GM12864 (cell line): ENCODE measurements around the gene FCHSD2.

Experiments
- DNase-seq: peaks from one replicate; pipeline ENCODE4 v3.0.0-alpha.2; 2011; ENCODE audit warnings: low read depth
- H3K4me3 ChIP-seq: 2 replicates; pipeline ENCODE4 v1.5.1; 2011; ENCODE audit warnings: mild to moderate bottlenecking, low read depth, low read length, control low read depth
- TF ChIP-seq, protein P1 (sequence below): IDR thresholded peaks from 2 replicates; pipeline ENCODE4 v1.5.1; 2011; ENCODE audit warnings: low read depth, mild to moderate bottlenecking, moderate library complexity, low read length, control low read depth, inconsistent platforms; ENCODE audit errors: missing control alignments

The FCHSD2 gene

GRCh38 chr11:72947229-72947628, 194.9 kb downstream of the FCHSD2 start:
- TF ChIP-seq, protein P1, sequence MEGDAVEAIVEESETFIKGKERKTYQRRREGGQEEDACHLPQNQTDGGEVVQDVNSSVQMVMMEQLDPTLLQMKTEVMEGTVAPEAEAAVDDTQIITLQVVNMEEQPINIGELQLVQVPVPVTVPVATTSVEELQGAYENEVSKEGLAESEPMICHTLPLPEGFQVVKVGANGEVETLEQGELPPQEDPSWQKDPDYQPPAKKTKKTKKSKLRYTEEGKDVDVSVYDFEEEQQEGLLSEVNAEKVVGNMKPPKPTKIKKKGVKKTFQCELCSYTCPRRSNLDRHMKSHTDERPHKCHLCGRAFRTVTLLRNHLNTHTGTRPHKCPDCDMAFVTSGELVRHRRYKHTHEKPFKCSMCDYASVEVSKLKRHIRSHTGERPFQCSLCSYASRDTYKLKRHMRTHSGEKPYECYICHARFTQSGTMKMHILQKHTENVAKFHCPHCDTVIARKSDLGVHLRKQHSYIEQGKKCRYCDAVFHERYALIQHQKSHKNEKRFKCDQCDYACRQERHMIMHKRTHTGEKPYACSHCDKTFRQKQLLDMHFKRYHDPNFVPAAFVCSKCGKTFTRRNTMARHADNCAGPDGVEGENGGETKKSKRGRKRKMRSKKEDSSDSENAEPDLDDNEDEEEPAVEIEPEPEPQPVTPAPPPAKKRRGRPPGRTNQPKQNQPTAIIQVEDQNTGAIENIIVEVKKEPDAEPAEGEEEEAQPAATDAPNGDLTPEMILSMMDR, result no peak
- no peak overlapping the region for H3K4me3 ChIP-seq
- DNase-seq, result no peak

DNA sequence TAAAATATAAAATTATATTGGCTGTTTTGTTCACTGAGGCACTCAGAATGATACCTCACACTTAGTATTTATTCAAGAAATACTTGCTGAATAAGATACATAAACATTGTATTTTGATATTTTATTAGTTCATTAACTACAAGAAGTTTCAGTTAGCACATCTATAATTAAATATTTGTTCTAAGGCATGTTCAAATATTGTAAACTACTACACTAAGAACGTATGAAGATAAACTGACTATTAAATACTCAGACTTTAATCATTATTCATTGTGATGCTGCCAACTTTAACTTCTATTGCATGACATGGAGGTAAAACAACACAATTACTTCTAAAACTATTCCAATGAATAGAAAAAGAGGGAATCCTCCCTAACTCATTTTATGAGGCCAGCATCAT, 198.5 kb downstream of the FCHSD2 start:
- TF ChIP-seq, protein P1, result no peak
- H3K4me3 ChIP-seq, result no peak overlapping the region
- DNase-seq, result no peak

DNA sequence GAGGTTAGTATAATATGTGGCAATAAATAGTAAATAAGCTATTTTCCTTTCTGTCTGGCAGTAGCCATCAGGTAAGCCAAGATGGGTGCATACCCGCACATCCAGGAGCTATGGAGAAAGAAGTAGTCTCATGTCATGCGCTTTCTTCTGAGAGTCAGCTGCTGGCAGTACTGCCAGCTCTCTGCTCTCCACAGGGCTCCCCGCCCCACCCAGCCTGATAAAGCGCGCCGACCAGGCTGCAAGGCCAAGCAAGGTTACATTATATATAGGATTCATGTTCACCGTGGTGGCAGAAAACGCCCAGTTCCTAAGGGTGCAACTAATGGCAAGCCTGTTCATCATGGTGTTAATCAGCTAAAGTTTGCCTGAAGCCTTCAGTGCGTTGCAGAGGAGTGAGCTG, 201.7 kb downstream of the FCHSD2 start:
- TF ChIP-seq, protein P1, result no peak

DNA sequence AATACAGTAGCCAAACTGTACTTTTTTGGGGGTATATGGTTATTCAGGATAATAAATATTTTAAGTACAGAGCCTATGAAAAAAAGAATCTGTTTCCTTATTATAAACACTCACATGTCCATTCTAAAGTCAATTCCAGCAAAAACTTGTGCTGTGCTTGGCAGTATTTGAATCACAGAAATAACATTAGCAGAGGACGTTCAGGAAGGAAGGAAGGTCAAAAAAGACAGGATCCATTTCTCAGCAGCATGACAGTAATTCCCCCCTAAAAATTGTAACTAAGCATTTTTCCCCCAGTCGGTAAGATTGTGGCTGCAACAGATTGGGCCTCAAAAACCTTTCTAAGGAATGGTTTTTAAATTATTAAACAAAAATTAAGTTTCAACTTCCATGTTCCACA, 203.1 kb downstream of the FCHSD2 start:
- TF ChIP-seq, protein P1, result no peak
- no peak for DNase-seq
- H3K4me3 ChIP-seq, result no peak overlapping the region

More for the DNA sequence above, 201.7 kb downstream of the FCHSD2 start:
- DNase-seq, result no peak
- no peak overlapping the region for H3K4me3 ChIP-seq

- TF ChIP-seq, protein P1, result no peak
- DNase-seq, result no peak
- no peak overlapping the region for H3K4me3 ChIP-seq
Observed at GRCh38 chr11:72937439-72937838, 204.7 kb downstream of the FCHSD2 start.

DNA sequence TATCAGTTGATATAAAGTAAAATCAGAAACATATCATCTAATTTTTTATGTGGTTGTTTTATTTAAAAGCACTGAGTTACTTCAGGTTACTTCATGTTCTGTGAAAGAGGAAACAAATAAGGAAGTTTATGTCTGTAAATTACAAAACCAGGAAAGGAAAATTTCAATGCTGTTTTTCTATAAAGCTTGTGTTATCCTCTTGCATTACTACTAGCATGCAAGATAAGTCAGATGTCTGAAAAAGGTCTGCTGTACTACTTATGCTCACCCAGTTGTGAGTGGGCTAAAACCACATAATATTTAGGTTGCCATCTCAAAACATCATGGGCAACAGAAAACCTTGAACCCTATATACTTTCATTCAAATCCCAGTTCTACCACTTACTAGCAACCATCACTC, 206.4 kb downstream of the FCHSD2 start:
- no peak for DNase-seq
- TF ChIP-seq, protein P1, result no peak
- no peak overlapping the region for H3K4me3 ChIP-seq

GRCh38 chr11:72932132-72932570, 210.0 kb downstream of the FCHSD2 start:
- TF ChIP-seq, protein P1, result no peak

More at GRCh38 chr11:72932132-72932570, 210.0 kb downstream of the FCHSD2 start:
- no peak for DNase-seq
- no peak overlapping the region for H3K4me3 ChIP-seq
